ENCODE measurements around the gene ZFYVE28.

The ZFYVE28 gene

GRCh38 chr4:2341261-2341841 is 77.1 kb downstream of the ZFYVE28 start:
- no peak overlapping the region for H3K9ac ChIP-seq (ENCODE audit: insufficient read length, low read depth)
- DNase-seq (ENCODE audit: low read depth, low spot score) = no peak
- no peaks in the 10 kb centered on the region for H3K27me3 ChIP-seq (ENCODE audit: insufficient read depth, insufficient read length)
- H3K4me1 ChIP-seq (ENCODE audit: insufficient read depth, insufficient read length) = no peaks in the 10 kb centered on the region
- H3K4me3 ChIP-seq (ENCODE audit: insufficient read length, low read depth) = no peak overlapping the region
- H3K36me3 ChIP-seq (ENCODE audit: insufficient read depth, insufficient read length, low read length) = no peaks in the 10 kb centered on the region
- H3K9me3 ChIP-seq (ENCODE audit: insufficient read depth, low read length) = no peaks in the 10 kb centered on the region
- TF ChIP-seq SUZ12 (IDR thresholded peaks at IDR 0.05; ENCODE audit: extremely low read depth, insufficient read depth, insufficient read length) (no peak), ZNF274 (IDR thresholded peaks at IDR 0.05; ENCODE audit: low read depth, low read length) (no peak), YY1 (IDR thresholded peaks at IDR 0.05; ENCODE audit: insufficient read depth, insufficient read length) (no peak)

DNA sequence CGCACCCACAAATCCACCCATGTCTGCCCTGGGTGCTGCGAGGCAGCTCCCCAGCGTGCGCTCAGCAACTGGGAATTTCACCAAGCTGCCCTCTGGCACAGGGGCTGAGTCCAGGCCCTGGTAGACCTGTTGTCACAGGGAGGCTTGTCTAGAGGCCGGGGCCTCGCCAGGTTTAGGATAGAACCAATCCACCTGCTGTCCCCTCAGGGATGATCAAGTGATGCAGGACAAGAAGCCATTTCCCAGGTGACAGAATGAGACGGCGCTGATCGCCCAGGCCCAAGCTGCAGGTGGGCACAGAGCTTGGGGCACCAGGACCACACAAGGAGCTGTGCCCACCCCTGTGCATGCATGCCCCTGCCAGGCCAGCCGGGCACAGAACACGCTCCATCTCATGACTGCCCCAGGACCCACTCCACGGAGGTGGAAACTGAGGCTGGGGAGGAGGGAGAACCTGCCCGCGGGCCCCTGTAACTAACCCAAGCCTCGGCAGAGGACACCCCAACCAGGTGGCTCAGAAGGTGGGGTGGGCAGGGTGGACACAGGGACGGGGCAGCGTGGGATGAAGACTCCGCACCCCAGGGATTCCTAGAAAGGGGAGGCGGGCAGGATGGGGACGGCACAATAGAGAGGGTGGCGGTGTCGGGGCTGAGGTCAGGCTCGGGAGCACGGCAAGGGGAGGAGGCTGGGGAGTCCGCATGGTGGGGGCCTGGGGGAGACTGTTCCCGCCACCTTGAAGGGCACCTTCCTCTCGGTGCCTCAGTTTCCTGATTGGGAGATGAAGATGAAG is 78.0 kb downstream of the ZFYVE28 start:
- Histone ChIP-seq H3K9ac (ENCODE audit: insufficient read length, low read depth) (no peak overlapping the region), H3K4me3 (ENCODE audit: insufficient read length, low read depth) (no peak overlapping the region), H3K27me3 (ENCODE audit: insufficient read depth, insufficient read length) (no peaks in the 10 kb centered on the region), H3K4me1 (ENCODE audit: insufficient read depth, insufficient read length) (no peaks in the 10 kb centered on the region), H3K36me3 (ENCODE audit: insufficient read depth, insufficient read length, low read length) (no peaks in the 10 kb centered on the region), H3K9me3 (ENCODE audit: insufficient read depth, low read length) (no peaks in the 10 kb centered on the region)
- no peak for DNase-seq (ENCODE audit: low read depth, low spot score)
- no peak for TF ChIP-seq SUZ12 (IDR thresholded peaks at IDR 0.05; ENCODE audit: extremely low read depth, insufficient read depth, insufficient read length)
- TF ChIP-seq ZNF274 (IDR thresholded peaks at IDR 0.05; ENCODE audit: low read depth, low read length) = no peak
- no peak for TF ChIP-seq YY1 (IDR thresholded peaks at IDR 0.05; ENCODE audit: insufficient read depth, insufficient read length)

DNA sequence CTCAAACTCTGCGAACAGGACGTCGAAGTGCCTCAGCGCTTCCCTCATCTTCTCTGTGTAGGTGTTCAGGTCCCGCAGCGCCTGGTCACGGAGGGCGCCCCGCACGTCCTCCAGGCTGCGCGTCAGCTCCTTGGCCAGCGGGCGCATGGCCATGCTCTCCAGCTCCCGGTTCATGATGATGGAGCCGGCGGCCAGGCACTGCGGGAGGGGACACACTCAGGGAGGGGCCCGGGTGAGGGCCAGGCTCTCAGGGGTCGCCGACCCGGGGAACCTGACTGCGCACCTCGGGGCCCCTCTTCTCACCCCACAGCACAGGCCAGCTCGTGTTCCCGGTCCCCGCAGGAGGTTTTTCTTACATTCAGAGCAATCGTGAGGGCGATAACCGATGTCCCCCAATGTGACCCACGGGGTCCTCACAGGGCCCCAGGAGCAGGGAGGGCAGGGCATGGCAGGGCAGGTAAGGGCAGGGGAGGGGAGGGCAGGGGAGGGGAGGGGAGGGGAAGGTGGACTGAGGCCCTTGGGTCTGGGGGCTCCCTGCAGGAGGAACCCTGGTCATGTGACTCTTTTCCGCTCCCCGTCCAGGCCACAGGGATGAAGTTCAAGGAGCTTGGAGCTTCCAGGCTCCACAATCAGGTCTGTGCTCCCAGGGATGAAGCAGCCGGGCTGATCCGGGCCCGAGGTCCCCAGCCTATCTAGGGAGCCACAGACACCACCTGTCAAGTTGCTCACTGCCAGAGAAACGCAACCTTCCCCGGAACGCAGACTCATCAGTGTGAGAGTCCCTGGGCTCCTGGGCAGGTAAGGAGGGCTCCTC is 78.8 kb downstream of the ZFYVE28 start:
- Histone ChIP-seq H3K27me3 (ENCODE audit: insufficient read depth, insufficient read length) (no peaks in the 10 kb centered on the region), H3K4me3 (ENCODE audit: insufficient read length, low read depth) (no peak overlapping the region), H3K36me3 (ENCODE audit: insufficient read depth, insufficient read length, low read length) (no peaks in the 10 kb centered on the region), H3K4me1 (ENCODE audit: insufficient read depth, insufficient read length) (no peaks in the 10 kb centered on the region), H3K9me3 (ENCODE audit: insufficient read depth, low read length) (no peaks in the 10 kb centered on the region), H3K9ac (ENCODE audit: insufficient read length, low read depth) (no peak overlapping the region)
- DNase-seq (ENCODE audit: low read depth, low spot score) = no peak
- TF ChIP-seq ZNF274 (IDR thresholded peaks at IDR 0.05; ENCODE audit: low read depth, low read length) (no peak), YY1 (IDR thresholded peaks at IDR 0.05; ENCODE audit: insufficient read depth, insufficient read length) (no peak), SUZ12 (IDR thresholded peaks at IDR 0.05; ENCODE audit: extremely low read depth, insufficient read depth, insufficient read length) (no peak)

- Histone ChIP-seq H3K9me3 (ENCODE audit: insufficient read depth, low read length) (no peaks in the 10 kb centered on the region), H3K4me1 (ENCODE audit: insufficient read depth, insufficient read length) (no peaks in the 10 kb centered on the region), H3K27me3 (ENCODE audit: insufficient read depth, insufficient read length) (no peaks in the 10 kb centered on the region), H3K9ac (ENCODE audit: insufficient read length, low read depth) (no peak overlapping the region), H3K36me3 (ENCODE audit: insufficient read depth, insufficient read length, low read length) (no peaks in the 10 kb centered on the region), H3K4me3 (ENCODE audit: insufficient read length, low read depth) (no peak overlapping the region)
- TF ChIP-seq SUZ12 (IDR thresholded peaks at IDR 0.05; ENCODE audit: extremely low read depth, insufficient read depth, insufficient read length) (no peak), YY1 (IDR thresholded peaks at IDR 0.05; ENCODE audit: insufficient read depth, insufficient read length) (no peak), ZNF274 (IDR thresholded peaks at IDR 0.05; ENCODE audit: low read depth, low read length) (no peak)
- DNase-seq (ENCODE audit: low read depth, low spot score) = no peak
Observed at GRCh38 chr4:2338754-2339457, 79.5 kb downstream of the ZFYVE28 start.

- Histone ChIP-seq H3K4me3 (ENCODE audit: insufficient read length, low read depth) (no peak overlapping the region), H3K36me3 (ENCODE audit: insufficient read depth, insufficient read length, low read length) (no peaks in the 10 kb centered on the region), H3K9ac (ENCODE audit: insufficient read length, low read depth) (no peak overlapping the region), H3K27me3 (ENCODE audit: insufficient read depth, insufficient read length) (no peaks in the 10 kb centered on the region), H3K9me3 (ENCODE audit: insufficient read depth, low read length) (no peaks in the 10 kb centered on the region), H3K4me1 (ENCODE audit: insufficient read depth, insufficient read length) (no peaks in the 10 kb centered on the region)
- no peak for DNase-seq (ENCODE audit: low read depth, low spot score)
- no peak for TF ChIP-seq YY1 (IDR thresholded peaks at IDR 0.05; ENCODE audit: insufficient read depth, insufficient read length)
- TF ChIP-seq ZNF274 (IDR thresholded peaks at IDR 0.05; ENCODE audit: low read depth, low read length) = no peak
- no peak for TF ChIP-seq SUZ12 (IDR thresholded peaks at IDR 0.05; ENCODE audit: extremely low read depth, insufficient read depth, insufficient read length)
Observed at GRCh38 chr4:2337896-2338295, 80.5 kb downstream of the ZFYVE28 start.

- no peak for DNase-seq (ENCODE audit: low read depth, low spot score)
- no peaks in the 10 kb centered on the region for H3K36me3 ChIP-seq (ENCODE audit: insufficient read depth, insufficient read length, low read length)
- H3K4me1 ChIP-seq (ENCODE audit: insufficient read depth, insufficient read length) = peaks cover 2% of the 10 kb centered on the region
- H3K4me3 ChIP-seq (ENCODE audit: insufficient read length, low read depth) = no peak overlapping the region
- no peaks in the 10 kb centered on the region for H3K9me3 ChIP-seq (ENCODE audit: insufficient read depth, low read length)
- TF ChIP-seq ZNF274 (IDR thresholded peaks at IDR 0.05; ENCODE audit: low read depth, low read length) (no peak), YY1 (IDR thresholded peaks at IDR 0.05; ENCODE audit: insufficient read depth, insufficient read length) (no peak), SUZ12 (IDR thresholded peaks at IDR 0.05; ENCODE audit: extremely low read depth, insufficient read depth, insufficient read length) (no peak)
- H3K27me3 ChIP-seq (ENCODE audit: insufficient read depth, insufficient read length) = no peaks in the 10 kb centered on the region
- no peak overlapping the region for H3K9ac ChIP-seq (ENCODE audit: insufficient read length, low read depth)
Observed at GRCh38 chr4:2337131-2337723, 81.2 kb downstream of the ZFYVE28 start.
